Kidney tubule cell (primary cell): ENCODE data around the gene PGA4.

Experiments
- DNase-seq: peaks from one replicate; pipeline ENCODE4 v3.0.0-alpha.2; 2018; ENCODE audit warnings: low spot score

PGA4 gene

DNA sequence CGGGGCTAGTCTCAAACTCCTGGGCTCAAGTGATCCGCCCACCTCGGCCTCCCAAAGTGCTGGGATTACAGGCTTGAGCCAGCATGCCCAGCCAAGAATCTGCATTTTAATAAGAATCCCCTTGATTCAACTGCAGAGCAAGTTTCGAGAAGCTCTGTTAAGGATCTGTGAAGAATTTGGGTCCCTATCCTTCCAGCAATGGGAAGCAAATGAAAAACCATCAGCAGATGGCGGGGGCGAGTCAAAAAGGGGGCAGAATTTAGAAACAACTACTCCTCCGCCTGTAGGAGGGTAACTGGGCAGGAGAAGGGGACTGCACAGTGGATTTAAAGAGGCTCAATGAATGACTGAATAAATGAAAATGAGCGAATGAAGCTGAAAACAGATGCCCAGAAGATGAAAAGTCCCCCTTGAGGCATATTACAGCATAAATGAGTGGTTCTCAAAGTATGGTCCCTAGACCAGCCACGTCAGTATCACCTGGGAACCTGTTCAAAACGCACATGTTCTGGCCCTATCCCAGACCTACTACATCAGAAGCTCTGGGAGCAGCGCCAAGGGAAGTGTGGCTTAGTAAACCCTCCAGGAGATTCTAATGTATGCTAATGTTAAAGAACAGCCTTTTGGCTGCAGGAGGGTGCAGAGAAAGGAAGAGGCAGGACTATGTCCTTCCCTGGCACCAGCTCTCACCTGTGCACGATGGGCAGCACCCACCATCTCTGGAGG lies 58.0 kb downstream of the PGA4 start:
- DNase-seq: peak; percentile 13

DNA sequence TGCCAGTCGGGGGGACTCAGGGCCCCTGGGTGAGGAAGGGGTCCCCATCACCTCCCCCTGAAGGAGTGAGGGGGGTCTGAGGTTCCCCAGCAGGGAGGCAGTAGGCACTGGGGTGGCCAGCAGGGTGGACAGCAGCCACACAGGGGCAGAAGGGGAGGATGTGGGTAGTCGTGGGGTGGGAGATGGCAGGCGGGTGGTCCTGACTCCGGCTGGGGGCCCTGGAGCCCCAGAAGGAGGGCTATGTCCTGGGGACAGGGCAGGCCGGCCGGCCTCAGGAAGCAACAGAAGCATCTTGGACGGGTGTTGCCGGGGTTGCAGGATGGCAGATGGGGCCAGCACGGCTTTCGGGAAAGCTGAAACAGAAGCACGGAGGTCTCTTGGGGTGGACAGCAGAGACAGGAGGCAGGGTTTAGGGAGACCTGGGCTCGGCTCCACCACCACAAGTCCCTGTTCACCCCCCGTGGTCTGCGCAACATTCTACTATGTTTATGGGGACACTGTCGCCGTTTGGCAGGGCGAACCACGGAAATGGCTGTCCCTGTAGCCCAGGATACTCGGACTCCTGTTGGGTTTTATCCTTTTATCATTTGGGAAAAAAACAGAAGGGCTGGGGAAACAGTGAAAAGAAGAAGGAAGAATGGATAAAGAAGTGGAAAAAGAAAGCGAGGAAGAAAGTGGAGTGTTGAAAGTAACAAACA lies 58.9 kb downstream of the PGA4 start:
- DNase-seq: no peak
